Calu3 (cell line): ENCODE data around the gene RANBP17. TPM values are rescaled to one million over a fixed set of nuclear protein-coding genes. Genes with fewer than 3 reads are reported as not detected.
"Not testable (repeated sequence)": the region's sequence is repeated elsewhere in the genome, so short reads cannot be mapped to it uniquely, and the experiment has no call there.

Source experiments
- BruUV-seq: library from RNA; stranded (reverse); fragments of 400-500 nt; replicated peaks from 2 replicates; lab custom pipeline; 2021; lab: Mats Ljungman, UMichigan
- CTCF ChIA-PET: fragments of 300-600 bp; sonication (Branson Sonifier 250); formaldehyde crosslinking; loops from one replicate; lab custom pipeline; 2022; ENCODE audit warnings: antibody characterized with exemption; lab: Charles Lee
- DNase-seq: peaks from one replicate; pipeline ENCODE4 v3.0.0; 2022
- H3K27ac Mint-ChIP-seq: one replicate; pipeline ENCODE4 v1.8.0; 2022; ENCODE audit warnings: mixed read lengths; ENCODE audit not compliant: unreplicated experiment
- H3K27me3 Mint-ChIP-seq: one replicate; pipeline ENCODE4 v1.8.0; 2022; ENCODE audit warnings: mixed read lengths; ENCODE audit not compliant: unreplicated experiment
- H3K36me3 Mint-ChIP-seq: one replicate; pipeline ENCODE4 v1.8.0; 2022; ENCODE audit warnings: mild to moderate bottlenecking, moderate library complexity, mixed read lengths; ENCODE audit not compliant: insufficient read depth, unreplicated experiment
- H3K4me1 Mint-ChIP-seq: one replicate; pipeline ENCODE4 v1.8.0; 2022; ENCODE audit warnings: mild to moderate bottlenecking, low read depth, mixed read lengths; ENCODE audit not compliant: unreplicated experiment
- H3K4me3 Mint-ChIP-seq: one replicate; pipeline ENCODE4 v1.8.0; 2022; ENCODE audit warnings: mild to moderate bottlenecking, low read depth, moderate library complexity, mixed read lengths; ENCODE audit not compliant: unreplicated experiment
- H3K9me3 Mint-ChIP-seq: one replicate; pipeline ENCODE4 v1.8.0; 2022; ENCODE audit warnings: low read depth, mixed read lengths; ENCODE audit not compliant: unreplicated experiment
- CTCF ChIP-seq: fragments of 200-600 bp; IDR thresholded peaks from one replicate; pipeline ENCODE4 v1.8.0; 2022; ENCODE audit warnings: antibody characterized with exemption; ENCODE audit not compliant: unreplicated experiment
- intact Hi-C: fragments of 100-400 bp; cut with micrococcal nuclease; formaldehyde crosslinking; loops from one replicate; pipeline ENCODE4 v1.10.0; 2022; ENCODE audit not compliant: unreplicated experiment
- total RNA-seq: library from RNA; stranded (reverse); gene quantifications from 2 replicates; pipeline ENCODE4 v1.2.3, GENCODE V29; 2022

RANBP17 gene
- total RNA-seq, 1 experiment from 2014 or later, result 117 TPM

- Mint-ChIP-seq H3K9me3 (no peaks in the 10 kb centered on the region), H3K27me3 (no peaks in the 10 kb centered on the region), H3K4me3 (no peak overlapping the region), H3K4me1 (no peaks in the 10 kb centered on the region), H3K36me3 (peaks cover 4% of the 10 kb centered on the region), H3K27ac (no peak overlapping the region)
- no peak for TF ChIP-seq CTCF
- intact Hi-C loops, result no loop called here
- no peak for DNase-seq
- BruUV-seq, result no TSS peak
- CTCF ChIA-PET, result no interaction called here
These were observed 170.2 kb downstream of the RANBP17 start for GRCh38 chr5:171031977-171032376.

DNA sequence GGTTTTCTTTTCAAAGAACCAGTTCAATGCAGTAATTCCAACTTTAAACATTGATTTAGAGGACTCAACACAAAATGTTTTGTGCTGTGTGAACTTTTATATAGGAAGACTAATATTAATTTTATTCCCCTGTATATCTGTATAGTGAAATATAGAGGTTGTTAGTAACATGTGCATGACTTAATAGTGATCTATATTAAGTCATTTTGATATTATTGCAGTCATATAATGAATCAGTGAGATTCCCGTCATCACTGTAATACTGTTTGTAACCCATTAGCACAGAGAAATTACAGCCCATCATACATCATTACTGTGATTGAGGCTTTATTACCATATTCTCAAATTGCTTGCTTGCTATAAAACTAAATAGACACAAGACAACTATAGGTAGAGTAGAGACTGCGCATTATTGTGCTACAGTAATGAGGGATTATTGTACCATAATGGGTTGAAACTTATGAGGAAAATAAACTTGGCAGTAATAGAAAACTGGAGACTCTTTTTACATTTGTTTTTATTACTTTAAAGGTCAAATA lies 170.7 kb downstream of the RANBP17 start:
- Mint-ChIP-seq H3K36me3 (peaks cover 4% of the 10 kb centered on the region), H3K9me3 (no peaks in the 10 kb centered on the region), H3K4me3 (no peak overlapping the region), H3K4me1 (no peaks in the 10 kb centered on the region), H3K27ac (no peak overlapping the region), H3K27me3 (no peaks in the 10 kb centered on the region)
- TF ChIP-seq CTCF, result no peak
- intact Hi-C loops, result no loop called here
- CTCF ChIA-PET, result no interaction called here
- DNase-seq, result no peak
- BruUV-seq, result no TSS peak

- H3K4me3 Mint-ChIP-seq, H3K9me3 Mint-ChIP-seq, BruUV-seq, H3K27ac Mint-ChIP-seq, H3K36me3 Mint-ChIP-seq, H3K27me3 Mint-ChIP-seq, DNase-seq, intact Hi-C loops, CTCF ChIA-PET: not testable (repeated sequence)
- peaks cover 26% of the 10 kb centered on the region for H3K4me1 Mint-ChIP-seq
These were observed 180.1 kb downstream of the RANBP17 start for GRCh38 chr5:171041893-171042292.

- BruUV-seq, result no TSS peak
- no peaks in the 10 kb centered on the region for H3K27me3 Mint-ChIP-seq
- H3K36me3 Mint-ChIP-seq, result no peaks in the 10 kb centered on the region
- CTCF ChIA-PET, result no interaction called here
- DNase-seq, result no peak
- H3K9me3 Mint-ChIP-seq, result peaks cover 4% of the 10 kb centered on the region
- TF ChIP-seq CTCF, result no peak
- intact Hi-C loops, result no loop called here
- H3K27ac Mint-ChIP-seq, result no peak overlapping the region
- H3K4me1 Mint-ChIP-seq, result no peaks in the 10 kb centered on the region
- no peak overlapping the region for H3K4me3 Mint-ChIP-seq
These were observed 189.1 kb downstream of the RANBP17 start for GRCh38 chr5:171050916-171051315.

DNA sequence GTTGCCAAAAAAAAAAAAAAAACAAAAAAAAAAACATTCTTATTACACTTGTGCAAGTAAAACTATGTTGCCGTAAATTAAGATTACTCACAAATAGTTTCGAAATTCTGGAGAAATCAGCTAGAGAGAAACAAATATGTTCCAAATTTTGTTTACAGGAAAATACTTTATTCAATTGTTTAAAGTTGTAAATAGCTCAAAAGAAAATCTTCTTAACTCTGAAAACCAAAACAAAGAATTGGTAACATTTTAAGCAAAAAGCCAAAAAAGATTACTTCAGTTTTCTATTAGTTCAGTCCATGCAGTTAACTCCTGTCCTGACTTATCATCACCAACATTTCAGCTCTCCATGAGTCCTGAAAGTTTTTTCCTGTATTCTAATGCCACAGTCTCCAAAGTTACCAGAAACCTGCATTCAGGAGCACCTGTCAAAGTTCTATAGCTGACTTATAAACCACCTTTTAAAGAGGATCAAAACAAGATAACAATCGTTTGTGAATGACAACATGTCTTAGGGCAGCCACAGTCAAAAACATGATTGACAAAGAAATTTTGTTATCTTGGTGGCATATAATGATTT lies 194.1 kb downstream of the RANBP17 start:
- Mint-ChIP-seq H3K9me3 (peaks cover 8% of the 10 kb centered on the region), H3K27ac (no peak overlapping the region), H3K4me1 (no peaks in the 10 kb centered on the region), H3K36me3 (peaks cover 4% of the 10 kb centered on the region), H3K27me3 (no peaks in the 10 kb centered on the region), H3K4me3 (no peak overlapping the region)
- no TSS peak for BruUV-seq
- intact Hi-C loops, result no loop called here
- no peak for DNase-seq
- TF ChIP-seq CTCF, result no peak
- CTCF ChIA-PET, result interaction anchor here (0.5 kb wide), 1 partner anchor 346 kb away, joined by 6 read pairs; no protein-coding TSS in a partner anchor
